Mesendoderm (in vitro differentiated cells): ENCODE data around the gene ARHGEF1.

Source experiments
- DNase-seq: peaks from one replicate; pipeline ENCODE4 v3.0.0; 2013
- H2AK5ac ChIP-seq: 2 replicates; pipeline ENCODE4 v1.6.1; 2013; ENCODE audit warnings: low read length, inconsistent platforms
- H2BK120ac ChIP-seq: 2 replicates; pipeline ENCODE4 v1.6.1; 2013; ENCODE audit warnings: low read depth, mild to moderate bottlenecking, low read length, moderate library complexity, mixed read lengths
- H2BK15ac ChIP-seq: replicated peaks from 2 replicates; pipeline ENCODE4 v1.6.1; 2013; ENCODE audit warnings: low read depth, mild to moderate bottlenecking, moderate library complexity
- H2BK5ac ChIP-seq: 2 replicates; pipeline ENCODE4 v1.6.1; 2013; ENCODE audit warnings: low read length, inconsistent platforms
- H3K18ac ChIP-seq: 2 replicates; pipeline ENCODE4 v1.6.1; 2013; ENCODE audit warnings: mild to moderate bottlenecking, low read length, mixed read lengths
- H3K23ac ChIP-seq: one replicate; pipeline ENCODE4 v1.6.1; 2013; ENCODE audit warnings: low read length
- H3K27ac ChIP-seq: 2 replicates; pipeline ENCODE4 v1.5.1; 2013; ENCODE audit warnings: low read depth, mild to moderate bottlenecking, inconsistent platforms, low read length, moderate library complexity
- H3K27me3 ChIP-seq: 2 replicates; pipeline ENCODE4 v1.6.1; 2013; ENCODE audit warnings: low read length, control low read depth, mild to moderate bottlenecking, inconsistent platforms; ENCODE audit not compliant: insufficient read depth, poor library complexity
- H3K36me3 ChIP-seq: 2 replicates; pipeline ENCODE4 v1.6.1; 2013; ENCODE audit warnings: low read length, inconsistent platforms; ENCODE audit not compliant: control insufficient read depth, insufficient read depth
- H3K4ac ChIP-seq: one replicate; pipeline ENCODE4 v1.6.1; 2013; ENCODE audit warnings: low read depth, mild to moderate bottlenecking, low read length, moderate library complexity
- H3K4me1 ChIP-seq: 2 replicates; pipeline ENCODE4 v1.6.1; 2013; ENCODE audit warnings: low read depth, low read length, inconsistent platforms; ENCODE audit not compliant: control insufficient read depth
- H3K4me2 ChIP-seq: 2 replicates; pipeline ENCODE4 v1.6.1; 2013; ENCODE audit warnings: low read length
- H3K4me3 ChIP-seq: 2 replicates; pipeline ENCODE4 v1.5.1; 2013; ENCODE audit warnings: mild to moderate bottlenecking, low read length
- H3K56ac ChIP-seq: one replicate; pipeline ENCODE4 v1.6.1; 2013; ENCODE audit warnings: low read length
- H3K79me1 ChIP-seq: 2 replicates; pipeline ENCODE4 v1.6.1; 2013; ENCODE audit warnings: low read length, inconsistent platforms
- H3K79me2 ChIP-seq: 2 replicates; pipeline ENCODE4 v1.6.1; 2013; ENCODE audit warnings: mild to moderate bottlenecking, low read length; ENCODE audit not compliant: control insufficient read depth, insufficient read depth
- H3K9ac ChIP-seq: 2 replicates; pipeline ENCODE4 v1.6.1; 2013; ENCODE audit warnings: low read length, inconsistent platforms
- H4K5ac ChIP-seq: one replicate; pipeline ENCODE4 v1.6.1; 2013; ENCODE audit warnings: low read length
- H4K8ac ChIP-seq: one replicate; pipeline ENCODE4 v1.6.1; 2013; ENCODE audit warnings: low read depth, mild to moderate bottlenecking, control low read depth, low read length, moderate library complexity
- WGBS: extraction: QIAGEN DNeasy Blood & Tissue Kit; methylation state at CpG from one replicate; pipeline ENCODE4 v1.1.7; 2013; ENCODE audit warnings: low lambda C conversion rate, missing lambda C conversion rate; ENCODE audit not compliant: insufficient coverage; ENCODE audit errors: extremely low coverage; 5-methylcytosine and 5-hydroxymethylcytosine counted together

ARHGEF1 gene

GRCh38 chr19:41845001-41845050 lies 38.2 kb upstream of the ARHGEF1 start, which contains the start of gene DMRTC2:
Gene DMRTC2 (plus strand): TSS chr19:41845042. CDS start chr19:41847429, 2,387 bp downstream.
- H3K23ac ChIP-seq = no peak within 1 kb of the TSS
- H2BK5ac ChIP-seq = no peak within 1 kb of the TSS
- no peaks in the 10 kb centered on the region for H3K79me2 ChIP-seq
- H2BK120ac ChIP-seq = no peak within 1 kb of the TSS
- no peak within 1 kb of the TSS for H2BK15ac ChIP-seq
- no peak within 1 kb of the TSS for H3K4me3 ChIP-seq
- no peak within 1 kb of the TSS for H4K8ac ChIP-seq
- H3K56ac ChIP-seq = no peak within 1 kb of the TSS
- H2AK5ac ChIP-seq = no peak within 1 kb of the TSS
- H3K27me3 ChIP-seq = no peaks in the 10 kb centered on the region
- no peak within 1 kb of the TSS for H3K9ac ChIP-seq
- H3K4me2 ChIP-seq = no peak within 1 kb of the TSS
- H3K79me1 ChIP-seq = no peaks in the 10 kb centered on the region
- H3K27ac ChIP-seq = no peak within 1 kb of the TSS
- no peaks in the 10 kb centered on the region for H3K4me1 ChIP-seq
- H3K36me3 ChIP-seq = no peaks in the 10 kb centered on the region
- H3K4ac ChIP-seq = no peak within 1 kb of the TSS
- H3K18ac ChIP-seq = no peak within 1 kb of the TSS
- WGBS = no CpG with 5 or more reads among the region's 3 CpGs
- DNase-seq = no peak
- H4K5ac ChIP-seq = no peak within 1 kb of the TSS

- Histone ChIP-seq H2BK5ac (no peak overlapping the region), H4K8ac (no peak overlapping the region), H2BK15ac (no peak overlapping the region), H3K27ac (no peak overlapping the region), H2BK120ac (no peak overlapping the region), H3K4me1 (no peaks in the 10 kb centered on the region), H3K9ac (no peak overlapping the region), H3K79me1 (no peaks in the 10 kb centered on the region), H3K4me3 (no peak overlapping the region), H3K79me2 (no peaks in the 10 kb centered on the region), H3K4ac (no peak overlapping the region), H3K4me2 (no peak overlapping the region), H2AK5ac (no peak overlapping the region), H4K5ac (no peak overlapping the region), H3K56ac (no peak overlapping the region), H3K27me3 (no peaks in the 10 kb centered on the region), H3K18ac (no peak overlapping the region), H3K36me3 (no peaks in the 10 kb centered on the region), H3K23ac (no peak overlapping the region)
- DNase-seq = no peak
- no CpG with 5 or more reads among the region's 23 CpGs for WGBS
These were observed 37.9 kb upstream of the ARHGEF1 start for GRCh38 chr19:41845051-41845590.

- no peak overlapping the region for H2BK120ac ChIP-seq
- H4K5ac ChIP-seq = no peak overlapping the region
- no peak overlapping the region for H3K27ac ChIP-seq
- no peaks in the 10 kb centered on the region for H3K79me1 ChIP-seq
- no peaks in the 10 kb centered on the region for H3K27me3 ChIP-seq
- peaks cover 4% of the 10 kb centered on the region for H3K4me1 ChIP-seq
- H3K9ac ChIP-seq = no peak overlapping the region
- no peak overlapping the region for H2AK5ac ChIP-seq
- no peak overlapping the region for H4K8ac ChIP-seq
- H3K36me3 ChIP-seq = no peaks in the 10 kb centered on the region
- DNase-seq = no peak
- no peak overlapping the region for H3K23ac ChIP-seq
- WGBS = no CpG with 5 or more reads among the region's 19 CpGs
- no peak overlapping the region for H2BK15ac ChIP-seq
- H3K4ac ChIP-seq = no peak overlapping the region
- H2BK5ac ChIP-seq = no peak overlapping the region
- no peak overlapping the region for H3K4me3 ChIP-seq
- H3K18ac ChIP-seq = no peak overlapping the region
- no peak overlapping the region for H3K56ac ChIP-seq
- H3K79me2 ChIP-seq = no peaks in the 10 kb centered on the region
- H3K4me2 ChIP-seq = no peak overlapping the region
These were observed 35.5 kb upstream of the ARHGEF1 start for GRCh38 chr19:41847351-41848105.

GRCh38 chr19:41848666-41849065 lies 34.3 kb upstream of the ARHGEF1 start:
- Histone ChIP-seq H3K79me2 (no peaks in the 10 kb centered on the region), H3K23ac (no peak overlapping the region), H3K56ac (no peak overlapping the region), H3K18ac (no peak overlapping the region), H2AK5ac (no peak overlapping the region), H2BK5ac (no peak overlapping the region), H3K9ac (no peak overlapping the region), H3K4ac (no peak overlapping the region), H3K36me3 (no peaks in the 10 kb centered on the region), H3K4me2 (no peak overlapping the region), H3K4me3 (no peak overlapping the region), H4K5ac (no peak overlapping the region), H2BK120ac (no peak overlapping the region), H3K27me3 (no peaks in the 10 kb centered on the region), H3K4me1 (peaks cover 4% of the 10 kb centered on the region), H4K8ac (no peak overlapping the region), H2BK15ac (no peak overlapping the region), H3K27ac (no peak overlapping the region), H3K79me1 (no peaks in the 10 kb centered on the region)
- no CpG with 5 or more reads among the region's 6 CpGs for WGBS
- DNase-seq = no peak

GRCh38 chr19:41849067-41849466 lies 33.9 kb upstream of the ARHGEF1 start:
- Histone ChIP-seq H2BK120ac (no peak overlapping the region), H4K8ac (no peak overlapping the region), H3K79me2 (no peaks in the 10 kb centered on the region), H3K27ac (no peak overlapping the region), H2AK5ac (no peak overlapping the region), H3K36me3 (no peaks in the 10 kb centered on the region), H3K4me2 (no peak overlapping the region), H3K9ac (no peak overlapping the region), H3K56ac (no peak overlapping the region), H3K23ac (no peak overlapping the region), H3K4me3 (no peak overlapping the region), H3K4ac (no peak overlapping the region), H4K5ac (no peak overlapping the region), H2BK5ac (no peak overlapping the region), H3K79me1 (no peaks in the 10 kb centered on the region), H2BK15ac (no peak overlapping the region), H3K18ac (no peak overlapping the region), H3K4me1 (peaks cover 4% of the 10 kb centered on the region), H3K27me3 (no peaks in the 10 kb centered on the region)
- no CpG with 5 or more reads among the region's 2 CpGs for WGBS
- no peak for DNase-seq

- no peak overlapping the region for H2BK5ac ChIP-seq
- no peaks in the 10 kb centered on the region for H3K27me3 ChIP-seq
- H3K27ac ChIP-seq = no peak overlapping the region
- no peak overlapping the region for H4K8ac ChIP-seq
- no peak overlapping the region for H2BK120ac ChIP-seq
- no peak overlapping the region for H3K23ac ChIP-seq
- H3K56ac ChIP-seq = no peak overlapping the region
- no peak overlapping the region for H3K4me2 ChIP-seq
- no peaks in the 10 kb centered on the region for H3K36me3 ChIP-seq
- DNase-seq = no peak
- no peak overlapping the region for H3K9ac ChIP-seq
- H3K79me2 ChIP-seq = no peaks in the 10 kb centered on the region
- H3K18ac ChIP-seq = no peak overlapping the region
- H3K79me1 ChIP-seq = no peaks in the 10 kb centered on the region
- H2AK5ac ChIP-seq = no peak overlapping the region
- H3K4me1 ChIP-seq = peaks cover 4% of the 10 kb centered on the region
- H4K5ac ChIP-seq = no peak overlapping the region
- H2BK15ac ChIP-seq = no peak overlapping the region
- H3K4ac ChIP-seq = no peak overlapping the region
- WGBS = no CpG with 5 or more reads among the region's 5 CpGs
- H3K4me3 ChIP-seq = no peak overlapping the region
These were observed 32.6 kb upstream of the ARHGEF1 start for GRCh38 chr19:41850381-41850780.
